HepG2 (cell line): ENCODE measurements around the gene EFNA4. TPM values are rescaled to one million over a fixed set of nuclear protein-coding genes. Genes with fewer than 3 reads are reported as not detected.
A peak's percentile ranks its signal among the peaks of the same experiment; 100 is the strongest.

ENCODE experiments used
- ERF ChIP-seq: IDR thresholded peaks from 2 replicates; pipeline ENCODE4 v1.6.1; 2018; ENCODE audit warnings: missing biosample characterization, missing genetic modification reagents
- GABPB1 ChIP-seq: IDR thresholded peaks from 2 replicates; pipeline ENCODE4 v1.6.1; 2016; ENCODE audit warnings: mild to moderate bottlenecking, missing genetic modification reagents, moderate library complexity, missing compliant biosample characterization
- NFAT5 ChIP-seq: sonication (generic); formaldehyde crosslinking; IDR thresholded peaks from 2 replicates; pipeline ENCODE4 v1.4.0; 2020; ENCODE audit warnings: missing genetic modification reagents
- NFATC3 ChIP-seq: sonication (generic); formaldehyde crosslinking; IDR thresholded peaks from 2 replicates; pipeline ENCODE4 v1.5.1; 2020; ENCODE audit warnings: mild to moderate bottlenecking, missing genetic modification reagents
- PHF20 ChIP-seq: sonication (generic); formaldehyde crosslinking; IDR thresholded peaks from 2 replicates; pipeline ENCODE4 v1.5.0; 2020; ENCODE audit warnings: mild to moderate bottlenecking, missing genetic modification reagents
- POLR2AphosphoS5 ChIP-seq: IDR thresholded peaks from 2 replicates; pipeline ENCODE4 v1.6.1; 2012; ENCODE audit warnings: low read depth, low read length
- RBM22 ChIP-seq: fragments of 200-400 bp; formaldehyde crosslinking; optimal IDR thresholded peaks from 2 replicates; pipeline ENCODE3; 2017; ENCODE audit warnings: mild to moderate bottlenecking, low read length, moderate library complexity
- REL ChIP-seq: sonication (generic); formaldehyde crosslinking; conservative IDR thresholded peaks from 2 replicates; pipeline ENCODE4 v1.8.0; 2022; ENCODE audit warnings: mild to moderate bottlenecking, missing genetic modification reagents, moderate library complexity
- RELA ChIP-seq: sonication (generic); formaldehyde crosslinking; IDR thresholded peaks from 2 replicates; pipeline ENCODE4 v1.4.0; 2020; ENCODE audit warnings: missing genetic modification reagents
- STAG1 ChIP-seq: sonication (generic); formaldehyde crosslinking; IDR thresholded peaks from 2 replicates; pipeline ENCODE4 v1.4.0; 2020; ENCODE audit warnings: missing genetic modification reagents
- TEF ChIP-seq: sonication (generic); formaldehyde crosslinking; IDR thresholded peaks from 2 replicates; pipeline ENCODE4 v1.5.0; 2020; ENCODE audit warnings: missing genetic modification reagents
- ZFX ChIP-seq: sonication (generic); formaldehyde crosslinking; IDR thresholded peaks from 2 replicates; pipeline ENCODE4 v1.4.0; 2020; ENCODE audit warnings: mild to moderate bottlenecking, low read depth, missing genetic modification reagents, moderate library complexity
- ZNF251 ChIP-seq: sonication (generic); formaldehyde crosslinking; IDR thresholded peaks from 2 replicates; pipeline ENCODE4 v1.9.0; 2021; ENCODE audit warnings: mild to moderate bottlenecking, missing genetic modification reagents
- ZNF652 ChIP-seq: IDR thresholded peaks from 2 replicates; pipeline ENCODE4 v1.6.1; 2016; ENCODE audit warnings: low read depth, borderline replicate concordance
- ZNF7 ChIP-seq: IDR thresholded peaks from 2 replicates; pipeline ENCODE4 v1.6.1; 2016; ENCODE audit warnings: missing biosample characterization, missing genetic modification reagents
- ZNF713 ChIP-seq: sonication (generic); formaldehyde crosslinking; IDR thresholded peaks from 2 replicates; pipeline ENCODE4 v1.4.0; 2020; ENCODE audit warnings: mild to moderate bottlenecking, missing genetic modification reagents
- ZNF740 ChIP-seq: sonication (generic); formaldehyde crosslinking; IDR thresholded peaks from 2 replicates; pipeline ENCODE4 v1.4.0; 2020; ENCODE audit warnings: missing genetic modification reagents
- ZNF770 ChIP-seq: sonication (generic); formaldehyde crosslinking; IDR thresholded peaks from 2 replicates; pipeline ENCODE4 v1.5.0; 2020; ENCODE audit warnings: mild to moderate bottlenecking, missing genetic modification reagents
- ZNF772 ChIP-seq: sonication (generic); formaldehyde crosslinking; IDR thresholded peaks from 2 replicates; pipeline ENCODE4 v1.5.0; 2020; ENCODE audit warnings: mild to moderate bottlenecking, missing genetic modification reagents
- ZNF83 ChIP-seq: sonication (generic); formaldehyde crosslinking; IDR thresholded peaks from 2 replicates; pipeline ENCODE4 v1.4.0; 2020; ENCODE audit warnings: missing genetic modification reagents, mild to moderate bottlenecking, borderline replicate concordance
- ZSCAN9 ChIP-seq: IDR thresholded peaks from 2 replicates; pipeline ENCODE4 v1.6.1; 2016; ENCODE audit warnings: borderline replicate concordance
- polyA plus RNA-seq, 8 experiments: library from polyadenylated mRNA; depleted of rRNA in 3 of 8; stranded (reverse) in 7 of 8; unstranded in 1 of 8; fragments of >200 nt; fragmentation: Illumina TruSeq in 4 of 8; extraction: Trizol in 4 of 8; gene quantifications; 2 replicates each; pipeline versions ENCODE4 v1.2.1 to v1.2.3, GENCODE V29; 2011 to 2016; ENCODE audit warnings: low read depth in 4 of 8, missing spikeins in 1 of 8, mixed read lengths in 1 of 8; ENCODE audit not compliant: insufficient read depth in 1 of 8
- total RNA-seq, 5 experiments: library from RNA; depleted of rRNA; stranded (reverse); fragments of >200 nt; fragmentation: Illumina TruSeq; extraction: Trizol; gene quantifications; 2 replicates each; pipeline ENCODE4 v1.2.3, GENCODE V29; 2016; ENCODE audit warnings: low read depth in 1 of 5

The EFNA4 gene
- total and polyA plus RNA-seq, 2 of the 13 experiments (the other 11 are each of a cell fraction or from before 2014, with no cell fraction given): 12.0 to 17.2 TPM

- peak; percentile 73; the same call in 1 of the 2 replicates for TF ChIP-seq ZSCAN9
- peak; percentile 89 for TF ChIP-seq STAG1 (CRISPR knock-in tag)
- TF ChIP-seq TEF (CRISPR knock-in tag): no peak
- peak; percentile 88 for TF ChIP-seq GABPB1
- TF ChIP-seq NFAT5 (CRISPR knock-in tag): no peak
- TF ChIP-seq ZNF713 (CRISPR knock-in tag): no peak
- TF ChIP-seq PHF20 (CRISPR knock-in tag): peak; percentile 71
- TF ChIP-seq ZNF770 (CRISPR knock-in tag): peak; percentile 67
- TF ChIP-seq REL: no peak
- peak; percentile 82; the same call in 1 of the 2 replicates for TF ChIP-seq ERF (CRISPR knock-in tag)
- 0 out of 2 replicates have a peak, but pooled peaks have one; percentile 53 for TF ChIP-seq RELA (CRISPR knock-in tag)
- no peak for TF ChIP-seq ZNF740 (CRISPR knock-in tag)
- peak; percentile 81 for TF ChIP-seq ZNF772 (CRISPR knock-in tag)
- TF ChIP-seq NFATC3 (CRISPR knock-in tag): peak; percentile 82
- peak; percentile 56; the same call in 1 of the 2 replicates for TF ChIP-seq ZNF652
- peak; percentile 74 for TF ChIP-seq ZFX (CRISPR knock-in tag)
- peak; percentile 48; the same call in 1 of the 2 replicates for TF ChIP-seq POLR2AphosphoS5
- TF ChIP-seq ZNF7: no peak
- TF ChIP-seq ZNF83 (CRISPR knock-in tag): no peak
- no peak for TF ChIP-seq ZNF251 (CRISPR knock-in tag)
- peak; percentile 66 for TF ChIP-seq RBM22
These were observed 46.2 kb upstream of the EFNA4 start (continued) for GRCh38 chr1:155017041-155017945.
